ENCODE data around the gene PPARD.
"Not testable (repeated sequence)": the region's sequence is repeated elsewhere in the genome, so short reads cannot be mapped to it uniquely, and the experiment has no call there.

The PPARD gene

DNA sequence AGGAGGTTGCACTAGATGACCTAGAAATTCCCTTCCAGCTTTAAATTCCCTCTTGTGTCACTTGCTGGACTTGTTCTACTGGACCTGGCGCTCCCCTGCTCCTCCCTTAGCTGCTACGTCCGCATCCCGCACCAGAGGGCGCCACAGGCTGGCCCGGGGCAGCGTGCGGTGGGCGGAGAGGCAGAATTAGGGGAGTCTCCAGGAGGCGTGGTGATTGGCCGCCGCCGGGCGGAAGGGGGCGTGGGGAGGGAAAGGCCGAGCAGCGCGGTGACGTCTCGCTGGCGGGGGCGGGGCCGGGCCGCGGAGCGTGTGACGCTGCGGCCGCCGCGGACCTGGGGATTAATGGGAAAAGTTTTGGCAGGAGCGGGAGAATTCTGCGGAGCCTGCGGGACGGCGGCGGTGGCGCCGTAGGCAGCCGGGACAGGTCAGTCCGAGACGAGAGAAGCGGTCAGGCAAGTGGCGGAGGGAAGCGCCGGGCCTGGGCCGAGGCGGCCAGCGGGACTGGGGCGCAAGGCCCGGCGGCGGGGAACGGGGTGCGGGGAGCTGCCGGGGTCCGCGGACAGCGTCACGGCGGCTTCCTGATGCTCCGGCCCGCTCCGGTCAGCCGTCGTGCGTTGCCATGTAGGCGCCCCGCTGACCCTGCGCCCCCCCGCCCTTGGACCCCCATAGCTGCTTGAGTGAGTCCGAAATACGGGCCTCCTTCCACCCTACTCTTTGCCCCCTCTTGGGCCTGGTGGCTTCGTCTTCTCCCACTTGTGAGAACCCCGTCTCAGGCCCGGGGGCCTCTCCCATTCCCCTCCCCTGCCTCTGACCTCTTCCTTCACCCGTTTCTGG, at the start of gene PPARD:
Gene PPARD (plus strand): TSS at position 301 of the 834 bp plus-strand sequence. CDS start 68,530 bp downstream, outside the sequence.
- peak; percentile 98 for DNase-seq (ENCODE audit: low read depth)

- no peak for DNase-seq (ENCODE audit: low read depth)
These were observed 48.7 kb upstream of the PPARD start for GRCh38 chr6:35293681-35294080.

DNA sequence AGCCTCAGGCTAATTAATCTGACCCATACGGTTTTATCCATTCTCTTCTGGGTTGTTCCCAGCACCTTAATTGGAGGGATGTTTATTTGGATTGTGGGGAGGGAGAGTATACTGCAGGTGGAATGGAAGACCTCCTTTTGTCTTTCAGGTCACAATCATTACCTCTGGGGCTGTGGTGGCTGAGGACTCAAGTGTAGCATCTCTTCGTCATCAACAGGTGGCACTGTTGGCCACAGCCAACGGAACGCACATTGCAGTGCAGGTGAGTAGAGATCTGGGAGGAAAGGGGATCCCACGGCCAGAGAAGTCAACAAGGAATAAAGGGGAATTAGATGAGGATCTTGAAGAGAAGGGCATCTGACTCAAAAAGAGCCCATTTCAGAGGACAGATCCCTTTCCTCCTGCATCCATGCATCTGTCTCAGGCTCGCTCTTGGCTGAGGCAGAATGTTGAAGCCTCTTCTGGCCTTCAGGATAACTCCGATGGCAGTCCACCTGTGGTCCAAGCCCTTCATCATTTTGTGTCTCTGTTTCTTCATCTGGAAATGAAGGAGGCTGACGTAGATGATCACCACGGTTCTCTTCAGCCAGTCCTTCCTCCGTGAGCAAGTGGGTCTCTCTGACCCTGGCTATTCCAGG, 47.9 kb upstream of the PPARD start:
- no peak for DNase-seq (ENCODE audit: low read depth)

- DNase-seq (ENCODE audit: low read depth), result no peak
These were observed 47.3 kb upstream of the PPARD start for GRCh38 chr6:35295036-35295435.

DNA sequence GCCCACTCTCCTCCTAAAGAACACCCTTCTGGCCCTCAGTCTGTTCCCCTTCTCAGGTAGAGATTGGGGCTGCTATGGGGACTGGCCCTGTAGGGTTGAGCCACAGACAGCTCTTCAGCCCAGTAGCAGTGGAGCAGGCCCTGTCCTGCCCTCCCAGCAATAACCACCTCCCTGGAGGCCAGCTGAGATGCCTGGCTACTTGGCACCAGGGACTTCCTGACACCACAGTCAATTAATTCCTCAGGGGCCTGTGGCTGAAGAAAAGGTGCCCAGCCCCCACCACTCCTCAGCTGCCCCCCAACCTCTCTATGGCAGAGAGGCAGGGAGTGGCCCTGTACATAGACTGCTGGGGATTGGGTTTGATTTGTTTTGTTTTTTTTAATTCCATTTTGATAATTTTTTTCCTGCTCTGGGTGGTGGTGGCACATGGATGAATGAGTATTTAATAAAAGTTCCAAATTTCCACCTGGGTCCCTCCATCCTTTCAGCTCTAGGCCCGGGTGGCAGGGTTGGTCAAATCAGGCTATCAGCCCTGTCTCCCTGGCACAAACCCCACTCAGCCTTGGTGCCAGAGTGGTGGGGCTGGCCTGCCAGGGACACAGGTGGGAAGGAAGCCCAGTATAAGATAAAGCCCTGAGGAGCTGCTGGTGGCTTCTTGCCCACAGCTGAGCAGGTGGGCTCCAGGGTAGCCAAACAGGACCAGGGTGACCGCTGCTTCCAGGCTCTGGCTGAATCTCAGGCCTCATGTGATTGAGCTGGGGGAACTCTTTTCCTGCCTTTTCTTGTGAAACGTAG, 46.6 kb upstream of the PPARD start:
- no peak for DNase-seq (ENCODE audit: low read depth)

GRCh38 chr6:35296931-35297600, 45.3 kb upstream of the PPARD start:
- no peak for DNase-seq (ENCODE audit: low read depth)

GRCh38 chr6:35297601-35298481, 44.5 kb upstream of the PPARD start, which contains the start of gene DEF6:
TSS of gene DEF6 (plus strand) at chr6:35297818. CDS start at chr6:35297857, 39 bp downstream.
- peak; percentile 84 for DNase-seq (ENCODE audit: low read depth)

DNA sequence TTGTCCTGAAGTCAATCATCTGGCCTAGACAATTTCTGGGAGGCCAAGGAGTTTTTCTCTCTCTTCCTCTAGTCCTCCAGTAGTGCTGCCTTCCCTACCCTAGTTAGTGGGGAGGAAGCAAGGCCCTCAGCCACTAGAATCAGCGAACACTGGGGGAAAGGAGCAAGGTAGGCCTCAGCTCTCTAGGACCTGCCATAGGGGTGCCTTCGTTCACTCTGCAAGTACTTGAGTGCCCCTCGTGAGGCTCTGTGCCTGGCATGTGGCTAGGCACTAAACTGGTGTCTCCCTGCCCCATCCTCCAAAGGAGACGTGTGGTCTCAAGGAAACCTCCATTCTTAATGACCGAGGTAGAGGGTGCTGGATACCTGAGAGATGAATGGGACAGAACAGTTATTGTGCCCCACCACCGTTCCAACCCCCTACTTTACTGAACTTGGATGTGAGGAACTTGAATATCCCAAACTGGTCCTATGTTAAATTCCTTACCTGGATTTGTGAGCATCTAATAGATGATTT, 43.7 kb upstream of the PPARD start:
- no peak for DNase-seq (ENCODE audit: low read depth)

DNA sequence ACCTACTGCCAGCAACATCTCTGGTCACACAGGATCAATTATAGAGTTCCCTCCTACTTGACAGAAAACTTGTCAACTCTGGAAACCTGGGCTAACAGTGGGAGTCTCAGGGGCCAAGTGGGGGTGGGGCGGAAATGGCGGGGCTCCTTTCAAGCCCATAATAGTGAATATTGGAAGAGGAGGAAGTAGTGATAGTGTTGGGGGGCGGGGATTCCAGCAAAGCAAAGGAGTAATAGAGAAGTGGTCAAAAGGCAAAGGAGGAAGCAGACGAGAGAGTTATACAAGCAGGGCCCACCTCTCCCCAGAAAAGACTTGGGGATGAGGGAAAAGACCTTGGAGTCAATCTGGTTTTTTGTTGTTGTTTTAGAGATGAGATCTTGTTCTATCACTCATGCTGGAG, 42.7 kb upstream of the PPARD start:
- no peak for DNase-seq (ENCODE audit: low read depth)

GRCh38 chr6:35300848-35301247, 41.5 kb upstream of the PPARD start:
- no peak for DNase-seq (ENCODE audit: low read depth)

DNA sequence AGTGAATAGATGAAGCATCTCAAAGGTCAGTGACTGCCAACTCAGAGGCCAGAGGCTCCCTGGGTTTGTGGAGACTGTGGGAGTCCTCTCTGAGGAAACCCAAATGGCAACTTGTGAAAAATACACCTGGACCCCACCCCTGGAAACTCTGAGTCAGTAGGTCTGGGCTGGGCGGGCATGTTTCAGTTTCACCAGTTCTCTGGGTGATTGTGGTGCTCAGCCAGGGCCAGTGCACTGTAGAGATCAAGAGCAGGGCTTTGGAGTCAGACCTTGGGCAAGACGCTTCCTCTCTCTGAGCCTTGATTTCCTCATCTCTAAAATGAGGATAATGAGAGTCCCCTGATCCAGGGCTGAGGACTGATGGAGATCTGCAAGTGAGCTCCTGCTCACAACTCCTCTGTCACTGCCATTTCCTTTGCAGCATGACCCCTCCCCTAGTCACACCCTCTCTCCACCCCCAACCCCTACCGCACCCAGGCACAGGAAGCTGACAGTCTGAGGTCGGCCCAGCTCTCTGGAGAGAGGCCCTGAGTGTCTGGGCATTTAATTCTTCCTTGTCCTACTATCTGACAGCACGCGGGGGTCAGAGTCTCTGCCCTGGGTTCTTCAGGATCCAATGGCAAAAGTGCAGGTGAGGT, 39.6 kb upstream of the PPARD start:
- peak; percentile 81 for DNase-seq (ENCODE audit: low read depth)

GRCh38 chr6:35304299-35304698, 38.1 kb upstream of the PPARD start:
- DNase-seq (ENCODE audit: low read depth), result no peak

DNA sequence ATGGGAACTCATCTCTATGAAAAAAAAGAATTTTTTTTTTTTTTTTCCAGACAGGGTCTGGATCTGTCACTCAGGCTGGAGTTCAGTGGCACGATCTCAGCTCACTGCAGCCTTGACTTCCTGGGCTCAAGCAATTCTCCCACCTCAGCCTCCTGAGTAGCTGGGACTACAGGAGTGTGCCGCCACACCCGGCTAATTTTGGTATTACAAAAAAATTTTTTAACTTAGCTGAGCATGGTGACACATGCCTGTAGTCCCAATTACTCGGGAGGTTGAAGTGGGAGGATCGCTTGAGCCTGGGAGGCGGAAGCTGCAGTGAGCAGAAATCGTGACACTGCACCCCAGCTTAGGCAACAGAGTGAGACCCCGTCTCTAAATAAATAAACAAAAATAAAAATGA, 37.2 kb upstream of the PPARD start:
- no peak for DNase-seq (ENCODE audit: low read depth)

DNA sequence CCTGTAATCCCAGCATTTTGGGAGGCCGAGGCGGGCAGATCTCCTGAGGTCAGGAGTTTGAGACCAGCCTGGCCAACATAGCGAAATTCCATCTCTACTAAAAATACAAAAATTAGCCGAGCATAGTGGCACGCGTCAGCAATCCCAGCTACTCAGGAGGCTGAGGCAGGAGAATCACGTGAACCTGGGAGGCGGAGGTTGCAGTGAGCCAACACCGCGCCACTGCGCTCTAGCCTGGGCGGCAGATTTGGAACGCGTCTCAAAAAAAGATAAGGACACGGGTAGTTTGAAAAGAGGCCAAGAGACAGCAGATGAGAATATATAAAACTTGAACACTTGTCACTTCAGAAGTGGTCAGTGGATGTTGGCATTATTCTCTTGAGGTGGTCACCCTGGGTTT, 35.2 kb upstream of the PPARD start:
- DNase-seq (ENCODE audit: low read depth), result not testable (repeated sequence)

DNA sequence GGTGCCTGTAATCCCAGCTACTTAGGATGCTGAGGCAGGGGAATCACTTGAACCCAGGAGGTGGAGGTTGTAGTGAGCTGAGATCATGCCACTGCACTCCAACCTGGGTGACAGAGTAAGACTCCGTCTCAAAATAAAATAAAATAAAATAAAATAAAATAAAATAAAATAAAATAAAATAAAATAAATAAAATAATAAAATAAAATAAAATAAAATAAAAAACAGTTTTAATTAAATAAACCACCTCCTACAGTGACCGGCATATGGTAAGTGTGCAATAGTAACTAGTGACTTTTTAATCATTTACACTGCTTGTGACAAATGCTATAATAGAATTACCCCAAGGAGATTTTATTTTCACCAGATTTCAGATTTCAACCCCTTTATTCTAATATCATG, 33.8 kb upstream of the PPARD start:
- not testable (repeated sequence) for DNase-seq (ENCODE audit: low read depth)

- DNase-seq (ENCODE audit: low read depth), result no peak
These were observed 32.6 kb upstream of the PPARD start for GRCh38 chr6:35309611-35310264.

- DNase-seq (ENCODE audit: low read depth), result no peak
These were observed 32.0 kb upstream of the PPARD start for GRCh38 chr6:35310265-35310831.

DNA sequence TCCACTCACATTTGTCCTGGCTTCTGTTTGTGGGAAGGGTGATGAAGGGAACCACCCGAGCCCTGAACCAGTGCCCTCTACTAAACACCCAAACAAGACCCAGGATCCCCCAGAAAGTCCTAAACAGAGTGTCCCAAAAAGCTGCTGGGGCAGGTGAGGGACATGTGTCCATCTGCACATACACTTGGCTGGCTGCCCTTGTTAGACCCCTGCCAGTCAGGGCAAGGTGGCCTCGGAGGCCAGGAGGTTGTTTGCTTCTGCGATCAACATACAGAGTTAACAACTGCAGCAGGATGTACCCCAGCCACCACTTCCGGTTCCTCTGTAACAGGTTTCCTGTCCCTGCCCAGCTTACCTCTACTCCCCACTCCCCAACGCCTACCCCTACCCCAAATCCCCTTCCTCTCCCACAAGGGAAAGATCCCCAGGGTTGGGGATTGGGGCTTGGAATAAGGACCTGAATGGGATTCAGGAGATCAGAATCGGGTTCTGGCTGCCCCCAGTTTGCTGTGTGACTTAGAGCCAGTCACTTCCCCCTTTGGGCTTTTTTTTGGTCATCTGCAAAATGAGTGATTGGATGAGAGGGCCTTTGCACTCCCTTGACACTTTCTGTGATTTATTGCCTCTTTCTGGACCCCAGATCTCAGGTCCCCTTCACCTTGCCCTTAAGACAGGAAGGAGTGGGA, 30.8 kb upstream of the PPARD start:
- no peak for DNase-seq (ENCODE audit: low read depth)
